ENCODE results near the gene MAPK14.

Gene MAPK14

GRCh38 chr6:36145495-36145894 lies 117.9 kb downstream of the MAPK14 start:
- no peak overlapping the region for H3K4me3 ChIP-seq (ENCODE audit: low read depth, low read length)
- no peak for DNase-seq (ENCODE audit: low read depth)
- no peak for TF ChIP-seq CTCF (IDR thresholded peaks at IDR 0.05; ENCODE audit: insufficient read depth, low read depth, low read length, missing control alignments)

- H3K4me3 ChIP-seq (ENCODE audit: low read depth, low read length), result no peak overlapping the region
- no peak for TF ChIP-seq CTCF (IDR thresholded peaks at IDR 0.05; ENCODE audit: insufficient read depth, low read depth, low read length, missing control alignments)
- no peak for DNase-seq (ENCODE audit: low read depth)
Measured at GRCh38 chr6:36147294-36147693, 119.7 kb downstream of the MAPK14 start.

DNA sequence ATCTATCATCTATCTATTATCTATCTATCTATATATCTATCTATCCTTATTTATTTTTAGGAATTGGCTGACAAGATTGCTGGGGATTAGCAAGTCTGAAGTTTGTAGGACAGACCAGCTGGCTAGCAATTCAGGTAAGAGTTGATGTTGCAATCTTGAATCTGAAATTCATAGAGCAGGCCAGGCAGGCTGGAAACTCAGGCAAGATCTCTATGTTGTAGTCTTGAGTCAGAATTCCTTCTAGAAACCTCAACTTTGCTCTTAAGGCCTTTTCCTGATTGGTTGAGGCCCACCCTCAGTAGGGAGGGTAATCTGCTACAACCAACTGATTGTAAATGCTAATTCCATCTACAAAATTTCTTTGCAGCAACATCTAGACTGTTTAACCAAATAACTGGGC lies 121.9 kb downstream of the MAPK14 start:
- H3K4me3 ChIP-seq (ENCODE audit: low read depth, low read length), result no peak overlapping the region
- no peak for DNase-seq (ENCODE audit: low read depth)
- TF ChIP-seq CTCF (IDR thresholded peaks at IDR 0.05; ENCODE audit: insufficient read depth, low read depth, low read length, missing control alignments), result no peak

- no peak for TF ChIP-seq CTCF (IDR thresholded peaks at IDR 0.05; ENCODE audit: insufficient read depth, low read depth, low read length, missing control alignments)
- H3K4me3 ChIP-seq (ENCODE audit: low read depth, low read length), result no peak overlapping the region
- DNase-seq (ENCODE audit: low read depth), result no peak
Measured at GRCh38 chr6:36150283-36150682, 122.7 kb downstream of the MAPK14 start.

DNA sequence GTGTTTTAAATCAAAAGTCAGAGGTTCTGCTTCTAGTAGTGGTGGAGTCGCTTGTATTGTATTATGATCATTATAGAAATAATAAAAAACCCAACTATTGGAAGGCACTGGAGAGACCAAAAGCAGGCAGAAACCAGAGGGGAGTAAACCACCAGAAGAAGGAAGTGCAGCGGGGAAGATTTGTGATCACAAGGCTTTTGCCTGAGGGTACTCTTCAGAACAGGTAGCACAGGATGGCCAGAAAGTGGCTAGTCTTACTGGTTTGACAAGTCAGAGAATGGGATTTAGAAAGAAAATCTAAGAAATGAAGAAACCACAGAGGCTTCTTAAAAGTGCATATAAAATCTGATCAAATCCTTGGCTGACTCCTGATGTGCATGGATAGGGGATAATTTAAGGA lies 126.7 kb downstream of the MAPK14 start:
- no peak overlapping the region for H3K4me3 ChIP-seq (ENCODE audit: low read depth, low read length)
- no peak for DNase-seq (ENCODE audit: low read depth)
- no peak for TF ChIP-seq CTCF (IDR thresholded peaks at IDR 0.05; ENCODE audit: insufficient read depth, low read depth, low read length, missing control alignments)

DNA sequence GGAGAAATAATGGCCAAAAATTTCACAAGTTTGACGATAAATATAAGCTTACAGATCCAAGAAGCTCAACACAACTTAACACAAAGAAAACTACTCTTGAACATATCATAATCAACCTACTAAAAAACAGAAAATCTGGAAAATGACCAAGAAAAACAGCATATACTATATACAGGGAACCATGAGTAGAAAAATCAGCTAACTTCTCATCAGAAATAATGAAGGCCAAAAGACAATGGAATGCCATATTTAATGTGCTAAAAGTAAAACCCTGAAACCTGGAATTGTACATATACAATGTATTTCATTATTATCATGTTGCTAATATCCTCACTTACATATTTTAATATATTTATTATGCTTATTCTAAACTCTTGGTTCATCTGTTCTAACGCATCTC lies 128.1 kb downstream of the MAPK14 start:
- no peak for DNase-seq (ENCODE audit: low read depth)
- TF ChIP-seq CTCF (IDR thresholded peaks at IDR 0.05; ENCODE audit: insufficient read depth, low read depth, low read length, missing control alignments), result no peak
- no peak overlapping the region for H3K4me3 ChIP-seq (ENCODE audit: low read depth, low read length)

GRCh38 chr6:36160147-36160760 lies 132.6 kb downstream of the MAPK14 start:
- TF ChIP-seq CTCF (IDR thresholded peaks at IDR 0.05; ENCODE audit: insufficient read depth, low read depth, low read length, missing control alignments), result no peak
- no peak for DNase-seq (ENCODE audit: low read depth)
- H3K4me3 ChIP-seq (ENCODE audit: low read depth, low read length), result no peak overlapping the region
